Smooth muscle cell (in vitro differentiated cells): Measurements from ENCODE around the gene UCKL1. TPM values are rescaled to one million over a fixed set of nuclear protein-coding genes. Genes with fewer than 3 reads are reported as not detected.
"Not testable (repeated sequence)": the region's sequence is repeated elsewhere in the genome, so short reads cannot be mapped to it uniquely, and the experiment has no call there.

Experiments used
- DNase-seq: peaks from one replicate; lab custom pipeline; 2025; ENCODE audit not compliant: unreplicated experiment; lab: John Stamatoyannopoulos, UW
- H2AFZ ChIP-seq: fragments of 200-600 bp; sonication (generic); 2 replicates; pipeline ENCODE4 v1.6.0; 2016; ENCODE audit warnings: antibody characterized with exemption, low read depth, mild to moderate bottlenecking
- H3F3A ChIP-seq: fragments of 200-600 bp; sonication (generic); 2 replicates; pipeline ENCODE4 v1.6.0; 2017; ENCODE audit warnings: antibody characterized with exemption, low read depth
- H3K27ac ChIP-seq: fragments of 200-600 bp; sonication (generic); 2 replicates; pipeline ENCODE4 v1.5.1; 2016; ENCODE audit warnings: low read depth, mild to moderate bottlenecking
- H3K27me3 ChIP-seq: fragments of 200-600 bp; sonication (generic); 2 replicates; pipeline ENCODE4 v1.6.1; 2016; ENCODE audit warnings: low read depth, mild to moderate bottlenecking
- H3K36me3 ChIP-seq: fragments of 200-600 bp; sonication (generic); 2 replicates; pipeline ENCODE4 v1.5.1; 2016; ENCODE audit warnings: low read depth
- H3K4me1 ChIP-seq: fragments of 200-600 bp; sonication (generic); 2 replicates; pipeline ENCODE4 v1.5.1; 2016; ENCODE audit warnings: low read depth
- H3K4me2 ChIP-seq: fragments of 200-600 bp; sonication (generic); 2 replicates; pipeline ENCODE4 v1.6.0; 2016; ENCODE audit warnings: mild to moderate bottlenecking
- H3K4me3 ChIP-seq: fragments of 200-600 bp; sonication (generic); 2 replicates; pipeline ENCODE4 v1.5.1; 2016; ENCODE audit warnings: mild to moderate bottlenecking
- H3K79me2 ChIP-seq: fragments of 200-600 bp; sonication (generic); 2 replicates; pipeline ENCODE4 v1.6.0; 2016; ENCODE audit warnings: low read depth, mild to moderate bottlenecking
- H3K9ac ChIP-seq: fragments of 200-600 bp; sonication (generic); 2 replicates; pipeline ENCODE4 v1.6.0; 2016; ENCODE audit warnings: low read depth
- H3K9me3 ChIP-seq: fragments of 200-600 bp; sonication (generic); replicated peaks from 2 replicates; pipeline ENCODE4 v1.5.1; 2016; ENCODE audit warnings: low read depth
- H4K20me1 ChIP-seq: fragments of 200-600 bp; sonication (generic); 2 replicates; pipeline ENCODE4 v1.6.0; 2016; ENCODE audit warnings: low read depth
- CTCF ChIP-seq: fragments of 200-600 bp; sonication (generic); IDR thresholded peaks from 2 replicates; pipeline ENCODE4 v1.5.1; 2017; ENCODE audit warnings: borderline replicate concordance, mild to moderate bottlenecking, antibody characterized with exemption; ENCODE audit not compliant: insufficient read depth, poor library complexity, severe bottlenecking
- WGBS: methylation state at CpG from one replicate; pipeline ENCODE4 v1.1.7; 2016; ENCODE audit warnings: low lambda C conversion rate; 5-methylcytosine and 5-hydroxymethylcytosine counted together
- polyA plus RNA-seq: library from polyadenylated mRNA; unstranded; fragments of >200 nt; fragmentation: Nextera tagmentation; extraction: Ambion mirVana; gene quantifications from 2 replicates; pipeline ENCODE4 v1.2.1, GENCODE V29; 2016
- total RNA-seq: library from RNA; depleted of rRNA; stranded (reverse); fragments of >200 nt; gene quantifications from 2 replicates; pipeline ENCODE4 v1.2.3, GENCODE V29; 2014

UCKL1 gene
- total and polyA plus RNA-seq, 2 experiments from 2014 or later, result 17.2 to 22.6 TPM

DNA sequence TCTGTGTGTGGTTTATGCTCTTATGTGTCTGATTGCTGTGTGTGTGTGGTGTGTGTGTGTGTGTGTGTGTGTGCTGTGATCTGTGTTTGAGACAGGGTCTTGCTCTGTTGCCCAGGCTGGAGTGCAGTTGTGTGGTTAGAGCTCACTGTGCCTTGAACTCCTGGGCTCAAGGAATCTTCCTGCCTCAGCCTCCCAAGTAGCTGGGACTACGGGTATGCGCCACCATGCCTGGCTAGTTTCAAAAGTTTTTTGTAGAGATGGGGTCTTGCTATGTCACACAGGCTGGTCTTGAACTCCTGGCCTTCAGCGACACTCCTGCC, 16.9 kb upstream of the UCKL1 start:
- peaks cover 12% of the 10 kb centered on the region for H3K4me1 ChIP-seq
- no peak overlapping the region for H3K27ac ChIP-seq
- H3K9me3 ChIP-seq, result no peaks in the 10 kb centered on the region
- H3K9ac ChIP-seq, result no peak overlapping the region
- H3K79me2 ChIP-seq, result peaks cover 3% of the 10 kb centered on the region
- no peaks in the 10 kb centered on the region for H3K36me3 ChIP-seq
- no peak for DNase-seq
- peak overlapping the region; percentile 93 for H3K4me2 ChIP-seq
- H3K27me3 ChIP-seq, result no peaks in the 10 kb centered on the region
- no peaks in the 10 kb centered on the region for H4K20me1 ChIP-seq
- no peak overlapping the region for H2AFZ ChIP-seq
- WGBS, result 93% methylated on average over 3 of the region's 3 CpGs
- no peaks in the 10 kb centered on the region for H3F3A ChIP-seq
- TF ChIP-seq CTCF, result no peak
- no peak overlapping the region for H3K4me3 ChIP-seq

GRCh38 chr20:63972312-63973159, 16.3 kb upstream of the UCKL1 start:
- H2AFZ ChIP-seq, result no peak overlapping the region
- TF ChIP-seq CTCF, result no peak
- H3K4me3 ChIP-seq, result no peak overlapping the region
- H4K20me1 ChIP-seq, result no peaks in the 10 kb centered on the region
- H3K4me2 ChIP-seq, result no peak overlapping the region
- H3K27me3 ChIP-seq, result no peaks in the 10 kb centered on the region
- no peaks in the 10 kb centered on the region for H3F3A ChIP-seq
- WGBS, result 84% methylated on average over 18 of the region's 18 CpGs
- no peak for DNase-seq
- H3K4me1 ChIP-seq, result peaks cover 12% of the 10 kb centered on the region
- no peaks in the 10 kb centered on the region for H3K9me3 ChIP-seq
- H3K27ac ChIP-seq, result no peak overlapping the region
- H3K79me2 ChIP-seq, result peaks cover 3% of the 10 kb centered on the region
- no peaks in the 10 kb centered on the region for H3K36me3 ChIP-seq
- no peak overlapping the region for H3K9ac ChIP-seq

DNA sequence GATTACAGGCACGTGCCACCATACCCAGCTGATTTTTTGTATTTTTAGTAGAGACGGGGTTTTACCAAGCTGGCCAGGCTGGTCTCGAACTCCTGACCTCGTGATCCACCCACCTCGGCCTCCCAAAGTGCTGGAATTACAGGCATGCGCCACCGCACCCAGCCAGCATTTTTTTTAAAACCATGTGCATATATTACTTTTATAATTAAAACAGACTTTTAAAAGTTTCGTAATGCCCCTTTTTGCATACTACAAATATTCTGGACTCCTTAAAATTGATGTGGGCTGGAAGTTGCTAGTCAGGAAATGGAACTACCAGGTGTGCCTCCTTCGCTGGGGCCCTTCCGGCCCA, 15.7 kb upstream of the UCKL1 start:
- H3K9me3 ChIP-seq, DNase-seq, H2AFZ ChIP-seq, H3K4me2 ChIP-seq, H3K79me2 ChIP-seq, H3F3A ChIP-seq, H3K27me3 ChIP-seq, H3K9ac ChIP-seq, H3K27ac ChIP-seq, H4K20me1 ChIP-seq, H3K4me3 ChIP-seq, H3K36me3 ChIP-seq: not testable (repeated sequence)
- peaks cover 12% of the 10 kb centered on the region for H3K4me1 ChIP-seq
- 97% methylated on average over 10 of the region's 10 CpGs for WGBS

DNA sequence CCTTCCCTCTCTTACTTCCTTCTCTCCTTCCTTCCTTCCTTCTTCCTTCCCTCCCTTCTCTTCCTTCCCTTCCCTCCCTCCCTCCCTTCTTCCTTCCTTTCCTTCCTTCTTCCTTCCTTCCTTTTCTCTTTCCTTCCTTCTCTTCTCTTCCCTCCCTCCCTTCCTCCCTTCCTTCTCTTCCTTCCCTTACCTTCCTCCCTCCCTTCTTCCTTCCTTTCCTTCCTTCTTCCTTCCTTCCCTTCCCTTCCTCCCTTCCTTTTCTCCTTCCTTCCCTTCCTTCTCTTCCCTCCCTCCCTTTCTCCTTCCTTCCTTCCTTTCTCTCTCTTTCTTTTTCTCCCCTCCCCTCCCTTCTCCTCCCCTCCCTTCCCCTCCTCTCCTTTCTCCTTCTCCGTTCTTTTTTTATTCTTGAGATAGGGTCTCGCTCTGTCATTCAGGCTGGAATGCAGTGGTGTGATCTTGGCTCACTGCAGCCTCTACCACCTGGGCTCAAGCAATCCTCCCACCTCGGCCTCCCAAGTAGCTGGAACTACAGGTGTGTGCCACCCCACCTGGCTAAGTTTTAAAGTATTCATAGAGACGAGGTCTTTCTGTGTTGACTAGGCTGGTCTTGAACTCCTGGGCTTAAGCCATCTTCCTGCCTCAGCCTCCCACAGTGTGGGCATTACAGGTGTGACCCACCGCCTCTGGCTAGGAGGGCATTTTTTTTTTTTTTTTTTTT, 14.7 kb upstream of the UCKL1 start:
- H3K4me3 ChIP-seq, result no peak overlapping the region
- DNase-seq, result no peak
- 97% methylated on average over 4 of the region's 5 CpGs for WGBS
- no peak overlapping the region for H2AFZ ChIP-seq
- TF ChIP-seq CTCF, result no peak
- H3K4me2 ChIP-seq, result no peak overlapping the region
- no peak overlapping the region for H3K9ac ChIP-seq
- H3K4me1 ChIP-seq, result peaks cover 12% of the 10 kb centered on the region
- H3K79me2 ChIP-seq, result peaks cover 3% of the 10 kb centered on the region
- H3K27me3 ChIP-seq, result no peaks in the 10 kb centered on the region
- H3K9me3 ChIP-seq, result no peaks in the 10 kb centered on the region
- H3F3A ChIP-seq, result no peaks in the 10 kb centered on the region
- no peak overlapping the region for H3K27ac ChIP-seq
- no peaks in the 10 kb centered on the region for H4K20me1 ChIP-seq
- no peaks in the 10 kb centered on the region for H3K36me3 ChIP-seq
